ENCODE results near the gene KNCN.

KNCN gene

DNA sequence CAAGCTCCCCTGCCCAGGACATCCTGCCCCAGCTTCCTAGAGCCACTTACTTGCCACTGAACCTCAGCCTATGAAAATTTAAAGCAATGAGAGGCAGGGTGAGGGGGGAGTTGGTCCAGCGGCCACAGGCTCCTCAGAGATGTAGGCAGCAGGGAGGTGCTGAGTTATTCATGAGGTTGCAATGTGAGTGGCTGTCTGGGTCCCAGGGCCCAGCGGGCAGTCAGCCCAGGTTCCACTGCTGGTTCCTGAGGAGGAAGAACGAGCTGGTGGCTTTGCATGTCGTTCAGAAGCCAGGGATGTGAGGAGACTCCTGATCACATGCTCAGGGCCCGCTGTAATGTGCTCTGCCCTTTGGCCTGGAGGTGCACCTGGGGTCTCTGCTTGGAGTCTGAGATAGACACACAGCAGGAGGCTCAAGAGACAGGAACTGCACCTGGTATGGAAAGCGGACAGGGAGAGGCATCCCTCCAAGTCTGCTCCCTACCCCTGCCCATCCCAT lies at the start of gene KNCN:
Gene KNCN (minus strand): TSS at position 51 of the 499 bp plus-strand sequence. CDS start 432 bp downstream, outside the sequence.
- no peak for FAIRE-seq
- TF ChIP-seq, protein P1, sequence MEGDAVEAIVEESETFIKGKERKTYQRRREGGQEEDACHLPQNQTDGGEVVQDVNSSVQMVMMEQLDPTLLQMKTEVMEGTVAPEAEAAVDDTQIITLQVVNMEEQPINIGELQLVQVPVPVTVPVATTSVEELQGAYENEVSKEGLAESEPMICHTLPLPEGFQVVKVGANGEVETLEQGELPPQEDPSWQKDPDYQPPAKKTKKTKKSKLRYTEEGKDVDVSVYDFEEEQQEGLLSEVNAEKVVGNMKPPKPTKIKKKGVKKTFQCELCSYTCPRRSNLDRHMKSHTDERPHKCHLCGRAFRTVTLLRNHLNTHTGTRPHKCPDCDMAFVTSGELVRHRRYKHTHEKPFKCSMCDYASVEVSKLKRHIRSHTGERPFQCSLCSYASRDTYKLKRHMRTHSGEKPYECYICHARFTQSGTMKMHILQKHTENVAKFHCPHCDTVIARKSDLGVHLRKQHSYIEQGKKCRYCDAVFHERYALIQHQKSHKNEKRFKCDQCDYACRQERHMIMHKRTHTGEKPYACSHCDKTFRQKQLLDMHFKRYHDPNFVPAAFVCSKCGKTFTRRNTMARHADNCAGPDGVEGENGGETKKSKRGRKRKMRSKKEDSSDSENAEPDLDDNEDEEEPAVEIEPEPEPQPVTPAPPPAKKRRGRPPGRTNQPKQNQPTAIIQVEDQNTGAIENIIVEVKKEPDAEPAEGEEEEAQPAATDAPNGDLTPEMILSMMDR (IDR thresholded peaks at IDR 0.05; ENCODE audit: insufficient read depth, missing control alignments) = no peak

DNA sequence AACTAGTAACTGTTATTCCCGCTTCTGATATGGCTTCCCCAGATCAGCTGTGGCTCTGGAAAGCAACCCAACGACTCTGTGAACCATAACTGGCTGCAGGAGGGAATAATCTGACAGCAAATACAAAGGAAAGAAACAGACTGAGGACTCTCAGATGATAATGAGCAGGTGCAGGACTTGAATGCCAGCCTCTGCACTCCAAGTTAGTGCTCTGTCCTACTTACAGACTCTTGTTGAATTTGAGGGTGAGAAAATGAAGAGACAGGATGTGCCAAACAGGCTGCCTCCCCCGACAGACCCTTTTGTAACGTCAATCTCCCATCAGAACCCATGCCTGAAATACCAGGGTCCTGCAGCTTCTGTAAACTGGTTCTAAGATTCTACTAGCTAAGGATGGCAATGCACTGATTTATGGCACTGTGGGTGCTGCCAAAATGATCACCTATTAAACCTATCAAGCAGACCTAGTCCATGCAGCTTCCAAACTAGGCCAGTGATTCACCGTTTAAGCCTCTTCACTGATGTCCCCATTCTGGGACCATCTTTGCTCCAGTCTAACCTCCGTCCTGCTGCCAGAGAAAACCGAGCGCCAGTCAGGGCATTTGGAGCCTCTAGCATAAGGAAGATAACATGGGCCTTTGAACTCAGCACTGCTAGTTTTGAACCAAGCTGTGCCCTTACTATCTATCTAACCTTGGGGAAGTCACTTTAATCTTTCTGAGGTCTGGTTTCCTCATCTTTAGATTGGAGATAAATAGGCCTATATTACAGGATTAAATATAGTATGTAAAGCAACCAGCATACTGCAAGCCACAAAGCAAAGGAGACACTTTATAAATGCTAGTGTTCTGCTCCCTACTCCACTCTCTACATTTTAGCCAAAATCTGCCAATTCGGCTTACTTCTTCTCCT lies 47.9 kb upstream of the KNCN start:
- DNase-seq (ENCODE audit: insufficient read length, low spot score) (no peak), FAIRE-seq (no peak)
- TF ChIP-seq, protein P1 (IDR thresholded peaks at IDR 0.05; ENCODE audit: insufficient read depth, missing control alignments) = no peak

More for the DNA sequence above, at the start of gene KNCN:
- DNase-seq (ENCODE audit: insufficient read length, low spot score) = no peak

DNA sequence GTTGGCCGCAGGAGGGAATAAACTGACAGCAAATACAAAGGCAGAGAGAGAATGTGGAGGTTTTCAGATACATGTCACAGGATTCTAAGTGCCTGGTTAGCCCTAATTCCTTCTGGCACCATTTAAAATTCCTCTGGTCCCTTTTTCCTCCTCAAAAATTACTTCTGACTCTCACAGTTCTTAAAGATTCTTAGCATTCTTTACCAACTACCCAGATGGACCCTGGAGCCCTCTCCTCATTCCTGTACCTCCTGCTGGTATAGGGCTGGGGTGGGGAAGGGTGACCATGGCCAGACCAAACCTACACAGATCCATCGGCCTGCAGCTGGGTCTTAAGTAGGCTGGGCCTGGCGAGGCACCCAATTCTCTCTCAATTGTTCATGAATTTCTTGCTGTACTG lies 45.4 kb upstream of the KNCN start:
- DNase-seq (ENCODE audit: insufficient read length, low spot score) (no peak), FAIRE-seq (no peak)

DNA sequence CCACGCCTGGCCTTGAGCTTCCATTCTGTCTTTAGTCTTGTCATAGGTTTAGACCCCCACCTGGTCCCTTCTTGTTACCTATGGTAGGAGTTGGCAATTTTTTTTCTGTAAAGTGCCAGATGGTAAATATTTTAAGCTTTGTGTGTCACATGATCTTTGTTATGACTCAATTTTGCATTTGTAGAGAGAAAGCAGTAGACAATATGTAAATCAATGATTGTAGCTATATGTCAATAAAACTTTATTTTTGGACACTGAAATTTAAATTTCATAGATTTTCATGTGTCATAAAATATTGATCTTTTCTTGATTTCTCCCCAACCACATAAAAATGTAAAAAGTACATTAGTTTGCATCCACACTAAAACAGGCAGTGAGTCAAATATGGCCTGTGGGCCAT lies 44.6 kb upstream of the KNCN start:
- TF ChIP-seq, protein P1 (IDR thresholded peaks at IDR 0.05; ENCODE audit: insufficient read depth, missing control alignments) = no peak
- FAIRE-seq (no peak), DNase-seq (ENCODE audit: insufficient read length, low spot score) (no peak)

More for the DNA sequence above, 45.4 kb upstream of the KNCN start:
- TF ChIP-seq, protein P1 (IDR thresholded peaks at IDR 0.05; ENCODE audit: insufficient read depth, missing control alignments) = no peak

DNA sequence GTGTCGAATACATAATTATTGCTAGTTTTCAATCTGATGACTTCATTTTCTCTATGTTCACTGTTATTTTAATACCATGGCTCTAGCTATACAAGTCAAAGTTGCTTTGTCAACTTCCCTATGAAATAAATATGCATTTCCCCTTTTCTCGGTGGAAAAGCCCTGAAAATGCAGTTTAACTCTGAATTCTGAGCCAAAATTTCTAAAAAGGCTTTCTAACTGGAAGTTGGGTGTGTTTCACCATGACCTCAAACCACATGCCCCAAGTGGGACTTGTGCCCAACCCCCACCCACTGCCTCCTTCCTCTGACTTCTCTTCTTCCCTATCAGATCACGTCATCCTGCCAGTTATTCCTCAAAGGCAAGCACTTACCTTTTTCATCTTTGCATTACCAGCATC lies 43.7 kb upstream of the KNCN start:
- DNase-seq (ENCODE audit: insufficient read length, low spot score) (no peak), FAIRE-seq (no peak)
- TF ChIP-seq, protein P1 (IDR thresholded peaks at IDR 0.05; ENCODE audit: insufficient read depth, missing control alignments) = no peak

DNA sequence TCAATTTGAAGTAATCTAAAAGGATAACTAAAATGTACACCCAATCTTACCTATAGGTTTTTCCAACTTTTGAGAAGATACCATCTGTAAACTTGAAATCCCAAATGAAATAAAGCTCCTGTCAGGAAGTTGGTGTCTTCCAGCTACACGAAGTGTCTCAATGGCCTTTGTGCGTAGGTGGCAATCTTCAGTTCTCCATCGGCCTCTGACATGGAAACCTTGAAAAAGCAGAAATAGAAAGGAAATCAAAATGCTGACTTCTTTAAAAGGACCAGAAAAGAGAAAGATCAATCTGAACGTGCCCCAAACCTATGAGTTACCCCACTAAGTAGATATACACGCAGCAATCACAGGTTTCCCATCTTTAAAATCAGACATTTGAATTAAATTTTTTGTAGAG lies 42.6 kb upstream of the KNCN start:
- FAIRE-seq = no peak
- TF ChIP-seq, protein P1 (IDR thresholded peaks at IDR 0.05; ENCODE audit: insufficient read depth, missing control alignments) = no peak
- DNase-seq (ENCODE audit: insufficient read length, low spot score) = no peak

DNA sequence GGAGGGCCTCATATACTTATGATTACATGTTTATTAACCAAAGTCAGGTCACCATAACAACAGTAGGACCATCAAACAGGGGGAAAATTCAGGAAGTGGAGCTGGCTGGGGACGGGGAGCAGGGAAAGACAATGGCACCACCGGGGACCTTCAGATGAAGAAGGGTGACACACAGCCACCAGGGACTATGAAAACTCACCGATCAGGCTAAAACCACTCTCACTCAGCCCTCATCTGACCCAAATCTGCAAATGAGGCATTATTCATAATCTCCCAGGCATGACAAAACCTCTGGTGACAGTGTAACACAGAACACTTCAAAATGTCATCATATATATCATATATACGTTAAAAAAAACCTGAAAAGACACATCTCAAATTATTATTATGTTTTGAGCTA lies 41.4 kb upstream of the KNCN start:
- FAIRE-seq = no peak
- TF ChIP-seq, protein P1 (IDR thresholded peaks at IDR 0.05; ENCODE audit: insufficient read depth, missing control alignments) = no peak
- no peak for DNase-seq (ENCODE audit: insufficient read length, low spot score)

All from D721Med (cell line).